ENCODE results near the gene CRYBG2. TPM values are rescaled to one million over a fixed set of nuclear protein-coding genes. Genes with fewer than 3 reads are reported as not detected.
"Not testable (repeated sequence)": the region's sequence is repeated elsewhere in the genome, so short reads cannot be mapped to it uniquely, and the experiment has no call there.

Gene CRYBG2
- total RNA-seq, 1 donor from 2014 or later, result 0.41 TPM

DNA sequence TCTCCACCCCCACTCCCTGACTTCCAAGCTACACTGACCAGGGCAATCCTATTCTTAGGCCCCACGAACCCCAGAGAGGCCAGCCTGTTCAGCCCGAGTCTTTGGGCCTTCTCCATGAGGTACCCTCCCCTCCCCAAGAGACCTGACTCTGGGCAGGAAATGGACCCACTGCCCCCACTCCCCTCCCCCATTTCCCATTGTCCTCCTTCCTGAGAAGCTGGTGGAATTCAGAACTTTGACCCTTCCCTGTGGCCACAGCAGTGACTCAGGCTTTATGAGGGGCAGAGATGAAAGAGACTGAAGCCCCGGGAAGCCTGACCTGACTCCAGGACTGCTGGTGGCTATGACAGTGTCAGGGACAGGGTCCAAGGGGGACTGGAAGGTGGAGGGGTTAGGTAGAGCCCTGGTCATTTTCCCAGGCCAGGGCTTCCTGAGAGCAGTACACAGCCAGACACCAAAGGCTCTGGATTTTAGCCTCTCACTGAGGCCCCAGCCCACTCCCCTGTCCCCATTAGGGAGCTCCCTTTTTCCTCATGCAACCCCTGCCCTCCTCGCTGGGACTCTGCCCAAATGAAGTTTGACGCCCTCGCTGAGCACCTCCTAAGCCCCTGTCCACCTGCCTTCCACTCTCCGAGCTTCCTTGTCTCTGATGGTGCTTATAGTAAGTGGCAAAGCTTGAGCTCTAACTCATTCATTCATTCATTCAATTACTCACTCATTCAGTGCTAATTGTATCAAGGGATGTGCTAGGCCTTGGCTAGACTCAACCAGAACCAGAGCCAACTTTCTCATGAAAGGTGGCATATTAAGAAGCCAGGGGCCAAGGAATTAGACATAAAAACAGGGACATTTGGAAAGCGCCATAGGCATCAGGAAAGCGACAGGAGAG is 3.0 kb downstream of the CRYBG2 start:
- DNase-seq (ENCODE audit: low spot score in 2 of 2), result no peak
- no peak for FAIRE-seq

DNA sequence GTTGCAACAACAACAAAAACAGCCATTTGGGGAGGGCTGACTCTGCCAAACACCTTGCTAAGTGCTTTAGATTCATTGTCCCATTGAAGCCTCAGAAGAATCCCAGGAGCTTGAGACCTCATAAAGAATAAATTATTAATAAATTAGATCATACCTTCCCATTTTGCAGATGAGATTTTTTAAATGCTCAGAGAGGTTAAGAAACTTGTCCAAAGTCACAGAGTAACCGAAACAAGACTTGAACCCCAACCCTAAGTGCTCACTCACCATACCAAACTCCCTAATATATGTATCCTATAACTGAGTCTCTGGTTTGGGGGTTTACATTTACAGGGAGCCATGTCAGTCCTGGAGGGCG is 3.6 kb downstream of the CRYBG2 start:
- FAIRE-seq (no peak), DNase-seq (ENCODE audit: low spot score in 2 of 2) (no peak)

DNA sequence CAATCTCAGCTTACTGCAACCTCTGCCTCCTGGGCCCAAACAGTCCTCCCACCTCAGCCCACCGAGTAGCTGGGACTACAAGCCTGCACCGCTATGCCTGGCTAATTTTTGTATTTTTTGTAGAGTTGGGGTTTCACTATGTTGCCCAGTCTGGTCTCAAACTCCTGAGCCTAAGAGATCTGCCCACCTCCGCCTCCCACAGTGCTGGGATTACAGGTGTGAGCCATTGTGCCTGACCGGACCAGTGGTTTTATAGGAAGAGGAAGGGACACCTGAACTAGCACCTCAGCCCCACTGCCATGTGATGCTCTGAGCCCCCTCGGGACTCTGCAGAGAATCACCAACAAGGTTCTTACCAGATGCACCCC is 4.1 kb downstream of the CRYBG2 start:
- DNase-seq (ENCODE audit: low spot score in 2 of 2) (no peak), FAIRE-seq (no peak)

DNA sequence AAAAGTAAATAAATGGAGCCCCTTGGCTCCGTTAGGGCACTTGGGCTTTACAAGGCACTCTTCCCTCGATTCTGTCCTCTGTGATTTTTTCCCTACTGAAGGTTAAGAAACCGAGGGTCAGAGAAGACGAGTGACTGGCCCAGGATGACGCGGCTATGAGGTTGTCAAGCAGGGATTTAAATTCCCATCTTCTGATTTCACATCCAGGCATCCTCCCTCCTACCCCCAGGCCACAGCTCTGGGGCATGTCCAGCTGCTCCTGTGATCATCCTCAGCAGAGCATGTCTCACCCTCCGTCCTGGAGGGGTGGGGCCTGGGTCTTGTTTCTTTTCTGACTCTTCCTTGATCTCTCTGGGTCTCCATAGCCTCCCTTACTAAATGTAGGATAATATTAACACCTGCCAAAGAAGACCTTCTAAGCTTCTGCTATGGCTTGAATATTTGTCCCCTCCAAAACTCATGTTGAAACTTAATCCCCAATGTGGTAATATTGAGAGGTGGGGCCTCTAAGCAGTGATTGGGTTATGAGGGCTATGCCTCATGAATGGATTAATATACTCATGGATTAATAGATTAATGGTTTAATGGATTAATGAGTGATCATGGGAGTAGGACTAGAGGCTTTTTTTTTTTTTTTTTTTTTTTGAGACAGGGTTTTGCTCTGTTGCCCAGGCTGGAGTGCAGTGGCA is 4.6 kb downstream of the CRYBG2 start:
- no peak for FAIRE-seq
- DNase-seq (ENCODE audit: low spot score in 2 of 2), result no peak

DNA sequence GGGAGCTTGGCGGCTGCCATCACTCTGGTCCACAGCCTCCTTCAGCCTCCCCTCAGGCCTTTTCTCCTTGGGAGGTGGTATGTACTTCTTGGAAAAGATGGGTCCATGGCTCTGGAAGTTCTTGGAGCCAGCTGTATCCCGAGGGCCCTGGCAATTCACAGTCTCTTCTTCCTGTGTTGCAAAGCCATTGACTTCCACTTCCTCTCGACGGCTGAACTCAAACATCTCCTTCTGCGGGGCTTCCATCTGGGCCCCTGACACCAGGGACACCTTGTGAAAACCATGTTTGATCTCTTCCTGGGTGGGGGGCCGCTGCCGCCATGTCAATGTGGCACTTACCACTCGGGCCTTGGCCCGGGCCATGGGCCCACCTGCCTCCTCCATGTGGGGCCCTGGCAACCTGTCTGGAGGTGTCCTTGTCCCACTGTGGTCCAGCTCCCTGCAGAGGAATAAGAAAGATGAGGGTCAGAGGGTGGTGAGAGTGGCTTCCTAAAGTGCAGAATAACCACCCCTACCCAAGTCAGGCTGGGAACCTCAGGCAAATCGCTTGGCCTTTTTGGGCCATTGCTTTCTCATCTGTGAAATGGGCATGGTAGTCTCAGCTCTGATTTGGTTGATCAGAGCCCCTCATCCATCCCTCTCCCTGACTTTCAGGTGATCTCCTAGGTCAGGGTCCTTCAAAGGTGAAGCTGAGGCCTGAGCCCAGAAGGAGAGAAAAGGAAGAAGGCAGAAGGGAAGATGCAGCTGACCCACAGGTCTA is 7.5 kb downstream of the CRYBG2 start:
- FAIRE-seq (no peak), DNase-seq (ENCODE audit: low spot score in 2 of 2) (no peak)

DNA sequence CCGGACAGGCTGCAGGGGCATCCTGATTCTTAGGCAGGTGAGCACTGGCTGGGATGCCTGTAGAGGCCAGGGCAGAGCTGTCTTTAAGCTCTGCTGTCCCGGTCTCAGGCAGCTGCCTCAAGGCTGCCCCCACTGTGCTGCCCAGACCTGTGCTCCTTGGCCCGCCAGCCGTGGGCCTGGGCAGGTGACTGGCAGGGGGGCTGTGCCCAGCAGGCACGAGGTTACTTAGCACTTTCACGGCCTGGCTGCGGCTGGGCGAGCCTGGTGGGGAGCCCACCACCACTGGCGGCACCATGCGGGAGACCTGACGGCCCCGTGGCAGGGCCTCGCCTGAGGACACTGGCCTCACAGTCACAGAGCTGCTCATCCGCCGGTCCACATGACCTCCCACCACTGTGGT is 8.2 kb downstream of the CRYBG2 start:
- DNase-seq (ENCODE audit: low spot score in 2 of 2) (no peak), FAIRE-seq (no peak)

DNA sequence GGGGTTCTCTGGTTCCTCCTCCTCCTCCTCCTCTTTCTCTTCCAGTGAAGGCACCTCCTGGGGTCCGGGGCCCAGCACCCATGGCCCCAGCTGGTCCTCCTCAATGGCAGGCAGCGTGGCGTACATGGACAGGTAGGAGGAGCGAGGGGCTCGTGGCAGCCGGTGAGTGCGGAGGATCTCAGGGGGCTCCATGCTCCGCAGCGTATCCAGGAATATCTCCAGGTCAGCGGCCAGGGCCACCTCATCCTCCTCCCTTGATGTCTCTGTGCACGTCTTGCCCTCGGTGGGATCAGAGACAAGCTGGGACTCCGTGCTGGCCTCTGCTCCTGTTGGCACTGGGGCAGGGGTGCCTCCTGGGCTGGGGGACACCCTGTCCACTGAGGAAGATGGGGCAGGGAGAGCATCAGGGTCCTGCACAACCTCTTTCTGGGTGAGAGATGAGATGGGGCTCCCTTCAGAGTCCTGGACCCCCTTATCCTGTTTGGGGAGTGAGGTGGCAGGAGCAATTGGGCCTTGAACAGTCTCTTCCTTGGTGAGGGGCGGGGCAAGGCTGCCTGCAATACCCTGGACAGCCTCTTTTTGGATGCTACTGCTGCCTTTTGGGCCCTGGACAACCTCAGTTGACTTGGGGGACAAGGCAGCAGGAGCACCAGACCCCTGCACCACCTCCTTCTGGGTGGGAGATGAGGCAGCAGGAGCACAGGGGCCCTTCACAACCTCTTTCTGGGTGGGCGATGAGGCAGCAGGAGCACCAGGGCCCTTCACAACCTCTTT is 9.6 kb downstream of the CRYBG2 start:
- no peak for FAIRE-seq

DNA sequence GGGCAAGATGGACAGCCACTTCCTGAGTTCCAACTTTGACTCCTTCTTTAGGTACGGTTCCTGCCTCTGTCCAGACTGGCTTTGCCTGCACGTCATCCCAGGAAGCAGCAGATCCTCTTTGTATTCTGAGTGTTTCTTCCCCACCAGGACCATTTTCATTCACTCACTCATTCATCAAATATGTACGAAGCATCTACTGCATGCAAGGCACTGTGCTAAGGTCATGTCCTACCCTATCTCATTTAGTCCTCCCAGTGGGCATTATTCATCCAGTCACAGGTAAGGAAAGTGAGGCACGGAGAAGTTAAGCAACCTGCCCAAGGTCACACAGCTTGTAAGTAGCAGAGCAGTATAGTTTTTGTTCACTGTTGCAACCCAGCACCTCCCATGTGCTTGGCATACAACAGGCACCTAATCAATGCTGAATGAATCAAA is 13.9 kb downstream of the CRYBG2 start:
- FAIRE-seq (no peak), DNase-seq (ENCODE audit: low spot score in 2 of 2) (no peak)

More for the DNA sequence above, 9.6 kb downstream of the CRYBG2 start:
- no peak for DNase-seq (ENCODE audit: low spot score in 2 of 2)

DNA sequence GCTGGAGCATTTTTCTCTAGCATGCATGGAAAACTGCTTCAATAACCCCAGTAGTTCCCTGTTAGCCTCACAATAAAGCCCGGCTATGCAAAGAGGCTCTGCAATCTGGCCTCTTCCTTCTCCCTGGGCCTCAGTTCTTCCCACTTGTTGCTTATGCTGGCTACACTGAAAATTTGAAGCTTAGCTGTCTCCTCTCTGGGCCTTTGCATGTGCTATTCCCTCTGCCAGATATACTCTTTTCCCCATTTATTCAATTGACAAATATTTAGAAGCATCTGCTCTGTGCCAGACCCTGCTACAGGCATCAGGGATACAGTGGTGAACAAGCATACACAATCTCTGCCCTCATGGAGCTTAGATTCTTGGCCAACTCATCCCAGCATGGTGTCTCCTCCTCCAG is 15.3 kb downstream of the CRYBG2 start:
- FAIRE-seq, result no peak
- DNase-seq (ENCODE audit: low spot score in 2 of 2), result no peak

DNA sequence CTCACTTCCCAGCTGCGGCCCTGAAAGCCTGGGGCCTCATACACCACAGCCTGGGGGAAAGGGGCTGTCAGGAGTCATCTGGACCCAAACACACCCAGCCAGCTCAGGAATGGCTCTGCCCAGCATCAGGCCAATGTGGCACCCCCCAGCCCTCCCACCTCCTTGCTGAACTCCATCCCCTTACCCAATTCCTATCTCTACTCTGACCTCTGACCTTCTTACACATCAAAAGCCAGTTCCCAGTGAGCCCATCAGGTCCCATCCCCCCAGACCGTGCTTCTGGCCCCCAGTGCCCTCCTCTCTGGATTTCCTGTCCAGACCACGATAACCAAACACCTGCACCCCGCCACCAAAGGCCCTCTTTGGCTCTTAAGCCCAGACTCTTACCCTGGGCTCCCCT is 16.3 kb downstream of the CRYBG2 start:
- DNase-seq (ENCODE audit: low spot score in 2 of 2), result no peak
- no peak for FAIRE-seq

DNA sequence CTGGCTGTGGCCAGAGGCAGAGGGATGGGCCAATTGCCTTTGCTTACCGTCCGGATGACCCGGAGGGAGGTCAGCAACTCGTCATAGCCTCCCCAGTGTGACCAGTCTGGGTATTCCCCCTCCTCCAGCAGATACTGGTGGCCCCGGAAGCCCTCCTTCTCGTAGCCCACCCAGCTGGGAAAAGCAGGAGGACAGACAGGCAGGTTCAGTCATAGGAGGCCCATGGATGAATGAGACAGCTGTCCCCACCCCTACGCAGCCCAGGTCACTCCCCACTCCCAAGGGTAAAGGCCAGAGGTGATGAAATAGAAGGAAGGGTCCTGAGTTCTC is 16.8 kb downstream of the CRYBG2 start:
- FAIRE-seq, result no peak
- no peak for DNase-seq (ENCODE audit: low spot score in 2 of 2)

DNA sequence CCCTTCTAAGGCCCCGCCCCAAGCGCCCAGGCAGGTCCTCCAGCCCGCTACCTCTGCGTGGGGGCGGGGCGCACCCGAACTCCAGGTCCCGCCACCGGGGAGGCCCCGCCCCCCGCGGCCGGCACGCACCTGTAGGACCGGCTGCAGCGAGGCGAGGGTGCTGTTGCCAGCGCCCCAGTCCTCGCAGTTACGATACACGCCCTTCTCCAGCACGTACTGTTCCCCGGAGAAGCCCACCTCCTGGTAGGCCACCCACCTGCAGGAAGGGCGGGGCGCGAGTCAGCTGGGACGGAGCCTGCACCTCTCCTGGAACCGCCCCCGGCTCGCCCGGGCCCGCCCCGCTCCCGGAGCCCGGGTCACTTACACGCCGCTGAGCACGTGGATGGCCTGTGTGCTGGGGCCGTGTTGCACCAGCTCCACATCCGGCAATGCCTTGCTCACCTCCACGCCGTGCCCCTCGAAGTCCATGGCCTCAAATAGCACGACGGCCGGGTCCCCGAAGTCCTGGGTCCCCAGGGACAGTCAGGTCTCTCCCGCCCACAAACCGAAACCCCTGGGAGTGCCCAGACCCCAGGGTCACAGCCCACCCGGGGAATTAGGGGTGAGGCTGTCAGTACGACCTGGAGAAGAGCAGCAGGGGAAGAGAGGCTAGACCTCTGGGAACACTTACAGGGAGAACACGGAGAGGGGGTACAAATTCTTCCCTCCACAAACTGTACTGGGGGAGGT is 17.3 kb downstream of the CRYBG2 start:
- FAIRE-seq (no peak), DNase-seq (ENCODE audit: low spot score in 2 of 2) (peak in 1 of 2 donors; percentile 69)

DNA sequence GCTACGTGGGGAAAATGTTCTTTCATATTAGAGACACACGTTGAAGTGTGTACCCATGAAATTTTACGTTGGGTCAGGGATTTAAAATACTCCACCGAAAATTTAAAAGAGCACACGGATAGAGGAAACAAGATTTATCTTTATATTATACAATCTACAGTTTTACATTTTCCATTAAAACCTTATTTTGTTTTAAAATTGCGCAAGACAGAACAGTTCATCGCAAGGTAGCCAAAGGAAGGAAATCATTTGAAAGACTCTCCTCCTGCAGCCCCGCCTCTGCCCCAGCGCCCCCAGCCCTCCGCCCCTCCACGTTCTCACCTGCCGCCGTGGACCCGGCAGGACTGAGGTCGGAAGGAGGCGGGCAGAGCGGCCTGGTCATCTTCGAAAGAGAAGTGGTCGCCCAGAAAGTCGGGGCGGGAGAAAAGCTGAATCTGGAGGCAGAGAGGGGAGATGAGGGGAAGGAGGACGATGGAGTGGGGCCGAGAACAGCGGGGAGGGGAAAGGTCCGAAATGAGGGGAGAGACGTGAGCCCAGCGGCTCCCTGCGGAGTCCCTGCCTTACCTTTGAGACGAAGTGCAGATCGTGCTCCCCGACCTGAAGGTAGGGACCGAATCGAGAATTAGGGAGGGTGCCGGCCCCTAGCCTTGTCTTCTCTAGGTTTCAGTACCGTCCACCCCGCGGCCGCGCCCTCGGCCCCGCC is 18.0 kb downstream of the CRYBG2 start:
- FAIRE-seq (no peak), DNase-seq (ENCODE audit: low spot score in 2 of 2) (no peak)

DNA sequence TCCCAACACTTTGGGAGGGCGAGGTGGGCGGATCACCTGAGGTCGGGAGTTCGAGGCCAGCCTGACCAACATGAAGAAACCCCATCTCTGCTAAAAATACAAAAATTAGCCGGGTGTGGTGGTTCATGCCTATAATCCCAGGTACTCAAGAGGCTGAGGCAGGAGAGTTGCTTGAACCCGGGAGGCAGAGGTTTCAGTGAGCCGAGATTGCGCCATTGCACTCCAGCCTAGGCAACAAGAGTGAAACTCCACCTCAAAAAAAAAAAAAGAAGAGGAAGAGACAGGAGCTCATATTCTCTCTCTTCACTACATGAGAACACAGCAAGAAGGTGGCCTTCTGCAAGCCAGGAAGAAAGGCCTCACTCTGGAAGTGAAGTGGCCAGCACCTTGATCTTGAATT is 20.6 kb downstream of the CRYBG2 start:
- not testable (repeated sequence) for DNase-seq (ENCODE audit: low spot score in 2 of 2); FAIRE-seq

DNA sequence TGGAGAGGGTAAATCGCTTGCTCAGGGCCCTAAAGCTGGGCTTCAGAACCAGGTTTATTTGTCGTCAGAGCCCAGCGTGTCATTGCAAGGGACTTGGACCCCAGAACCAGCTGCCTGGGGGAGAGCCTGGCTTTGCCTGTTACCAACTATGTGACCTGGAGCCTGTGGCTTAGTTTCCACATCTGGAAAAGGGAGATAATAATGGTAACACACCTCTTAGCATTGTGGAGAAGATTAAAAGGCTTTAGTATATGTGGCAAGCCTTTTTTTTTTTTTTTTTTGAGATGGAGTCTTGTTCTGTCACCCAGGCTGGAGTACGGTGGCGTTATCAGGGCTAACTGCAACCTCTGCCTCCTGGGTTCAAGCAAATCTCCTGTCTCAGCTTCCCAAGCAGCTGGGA is 23.7 kb downstream of the CRYBG2 start:
- no peak for FAIRE-seq
- DNase-seq (ENCODE audit: low spot score in 2 of 2), result no peak

DNA sequence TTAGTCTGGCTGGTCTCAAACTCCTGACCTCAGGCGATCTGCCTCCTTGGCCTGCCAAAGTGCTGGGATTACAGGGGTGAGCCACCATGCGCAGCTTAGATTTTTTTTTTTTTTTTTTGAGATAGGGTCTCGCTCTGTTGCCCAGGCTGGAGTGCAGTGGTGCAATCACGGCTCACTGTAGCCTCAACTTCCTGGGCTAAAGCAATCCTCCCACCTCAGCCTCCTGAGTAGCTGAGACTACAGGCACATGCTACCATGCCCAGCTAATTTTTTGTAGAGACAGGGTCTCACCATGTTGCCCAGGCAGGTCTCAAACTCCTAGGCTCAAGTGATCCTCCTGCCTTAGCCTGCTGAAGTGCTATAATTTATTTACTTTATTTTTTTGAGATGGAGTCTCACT is 24.6 kb downstream of the CRYBG2 start:
- DNase-seq (ENCODE audit: low spot score in 2 of 2); FAIRE-seq: not testable (repeated sequence)

DNA sequence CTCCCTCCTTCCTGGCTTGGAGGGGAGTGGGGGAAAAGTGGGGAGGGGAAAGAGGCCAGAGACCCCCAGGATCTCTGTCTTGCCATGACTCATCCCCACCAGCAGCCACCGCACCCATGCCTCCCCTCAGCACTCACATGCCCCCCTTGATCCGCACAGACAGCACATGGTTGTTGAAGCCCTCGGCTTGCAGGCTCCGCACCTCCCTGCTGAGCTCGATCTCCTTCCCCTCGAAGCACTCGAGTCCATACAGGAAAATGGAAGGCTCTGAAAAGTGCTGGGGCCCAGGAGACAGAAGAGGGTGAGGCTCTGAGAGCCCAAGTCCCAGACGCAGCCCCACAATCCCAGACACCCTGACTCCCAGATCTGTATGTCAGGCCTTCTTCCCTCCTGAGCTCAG is 25.3 kb downstream of the CRYBG2 start:
- DNase-seq (ENCODE audit: low spot score in 2 of 2), result no peak
- FAIRE-seq, result no peak

DNA sequence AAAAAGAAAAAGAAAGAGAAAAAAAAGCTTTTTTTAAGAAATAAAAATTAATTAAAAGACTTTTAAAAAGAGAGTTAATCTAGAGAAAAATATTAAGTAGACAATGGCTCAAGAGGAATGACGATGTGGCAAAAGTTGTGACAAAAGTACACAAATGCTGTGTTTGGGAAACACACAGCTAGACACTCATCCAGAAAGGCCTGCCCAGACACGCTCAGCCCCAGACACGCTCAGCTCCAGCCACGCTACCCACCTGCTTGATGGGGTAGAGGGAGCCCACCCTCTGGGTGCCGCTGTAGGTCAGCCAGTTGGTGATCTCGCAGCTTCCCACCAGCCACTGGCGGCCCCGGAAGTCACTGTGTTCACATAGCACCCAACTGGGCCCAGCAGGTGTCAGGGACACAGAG is 26.0 kb downstream of the CRYBG2 start:
- no peak for DNase-seq (ENCODE audit: low spot score in 2 of 2)
- FAIRE-seq, result no peak

DNA sequence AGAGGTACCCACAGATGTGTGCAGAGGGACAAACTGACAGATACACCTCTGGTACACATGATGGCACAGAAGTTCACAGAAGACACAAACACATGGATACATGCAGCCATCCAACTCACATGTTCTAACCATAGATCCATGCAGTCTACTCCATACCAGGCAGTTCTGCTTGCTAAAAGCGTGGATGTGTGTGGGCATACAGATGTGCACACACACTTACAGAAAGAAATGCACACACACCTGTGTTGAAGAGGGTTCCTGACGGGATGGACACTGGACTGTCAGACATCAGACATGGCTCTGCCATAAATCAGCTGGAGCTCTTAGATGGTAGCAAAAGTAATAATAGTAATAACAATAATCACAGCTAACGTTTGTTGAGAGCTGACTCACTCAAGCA is 29.4 kb downstream of the CRYBG2 start:
- DNase-seq (ENCODE audit: low spot score in 2 of 2), result no peak
- FAIRE-seq, result no peak

Measured in frontal cortex (tissue), 4 donors.